VCaP (cell line): ENCODE data around the gene DNAJB5.

Experiments
- H3K27ac ChIP-seq: fragments of 450-650 bp; 2 replicates; pipeline ENCODE4 v1.5.1; 2017
- TF ChIP-seq, protein P1 (sequence below): fragments of 450-650 bp; conservative IDR thresholded peaks from 2 replicates; pipeline ENCODE4 v1.5.1; 2017; ENCODE audit warnings: mild to moderate bottlenecking, moderate library complexity

The DNAJB5 gene

DNA sequence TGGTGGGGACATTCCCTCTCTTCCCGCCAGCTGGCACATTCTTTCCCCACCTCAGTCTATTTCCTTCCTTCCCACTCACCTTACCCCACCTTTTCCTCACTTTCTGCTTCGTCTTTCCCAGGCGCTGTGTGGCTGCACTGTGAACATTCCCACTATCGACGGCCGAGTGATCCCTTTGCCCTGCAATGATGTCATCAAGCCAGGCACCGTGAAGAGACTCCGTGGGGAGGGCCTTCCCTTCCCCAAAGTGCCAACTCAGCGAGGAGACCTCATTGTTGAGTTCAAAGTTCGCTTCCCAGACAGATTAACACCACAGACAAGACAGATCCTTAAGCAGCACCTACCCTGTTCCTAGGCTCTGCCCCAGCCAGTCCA lies 7.3 kb downstream of the DNAJB5 start:
- H3K27ac ChIP-seq = no peak overlapping the region
- TF ChIP-seq, protein P1, sequence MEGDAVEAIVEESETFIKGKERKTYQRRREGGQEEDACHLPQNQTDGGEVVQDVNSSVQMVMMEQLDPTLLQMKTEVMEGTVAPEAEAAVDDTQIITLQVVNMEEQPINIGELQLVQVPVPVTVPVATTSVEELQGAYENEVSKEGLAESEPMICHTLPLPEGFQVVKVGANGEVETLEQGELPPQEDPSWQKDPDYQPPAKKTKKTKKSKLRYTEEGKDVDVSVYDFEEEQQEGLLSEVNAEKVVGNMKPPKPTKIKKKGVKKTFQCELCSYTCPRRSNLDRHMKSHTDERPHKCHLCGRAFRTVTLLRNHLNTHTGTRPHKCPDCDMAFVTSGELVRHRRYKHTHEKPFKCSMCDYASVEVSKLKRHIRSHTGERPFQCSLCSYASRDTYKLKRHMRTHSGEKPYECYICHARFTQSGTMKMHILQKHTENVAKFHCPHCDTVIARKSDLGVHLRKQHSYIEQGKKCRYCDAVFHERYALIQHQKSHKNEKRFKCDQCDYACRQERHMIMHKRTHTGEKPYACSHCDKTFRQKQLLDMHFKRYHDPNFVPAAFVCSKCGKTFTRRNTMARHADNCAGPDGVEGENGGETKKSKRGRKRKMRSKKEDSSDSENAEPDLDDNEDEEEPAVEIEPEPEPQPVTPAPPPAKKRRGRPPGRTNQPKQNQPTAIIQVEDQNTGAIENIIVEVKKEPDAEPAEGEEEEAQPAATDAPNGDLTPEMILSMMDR = no peak

DNA sequence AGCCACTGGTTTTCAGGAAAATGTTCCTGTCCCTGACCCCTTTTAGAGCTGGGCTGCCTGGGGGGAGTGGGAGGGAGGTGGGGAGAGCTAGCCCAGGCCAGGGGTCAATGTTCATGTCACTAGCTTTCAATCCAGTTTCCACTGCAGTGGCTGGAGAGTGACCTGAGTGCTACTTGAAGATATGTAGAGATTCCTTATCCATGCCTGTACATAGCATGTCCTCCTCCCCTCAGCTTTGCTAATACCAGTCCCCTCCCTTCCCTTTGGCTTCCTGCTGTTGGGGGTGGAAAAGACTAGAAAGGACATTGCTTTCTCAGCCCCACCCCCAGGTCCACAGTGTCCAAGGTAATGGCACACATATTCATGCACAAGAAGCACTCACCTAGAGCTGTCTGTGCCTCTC lies 7.8 kb downstream of the DNAJB5 start:
- TF ChIP-seq, protein P1 = no peak
- H3K27ac ChIP-seq = no peak overlapping the region

DNA sequence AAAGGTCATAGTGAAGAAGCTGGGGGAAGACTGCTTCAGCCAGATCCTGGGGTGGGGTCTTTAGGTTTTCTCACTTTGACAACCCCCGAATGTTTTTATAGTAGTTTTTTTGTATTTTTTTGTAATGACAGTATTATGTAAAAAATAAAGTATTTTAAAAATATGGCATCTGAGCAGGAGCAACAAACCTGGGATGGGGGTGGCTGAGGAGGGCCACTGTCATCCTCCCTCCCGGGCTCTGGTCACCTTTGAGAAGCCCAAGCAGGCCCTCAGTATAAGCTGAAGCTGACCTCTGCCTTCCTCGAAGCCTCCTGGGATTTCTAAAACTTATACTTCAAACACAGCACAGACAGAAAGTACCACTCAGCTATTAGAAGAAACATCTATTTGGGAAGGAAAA lies 8.7 kb downstream of the DNAJB5 start:
- TF ChIP-seq, protein P1 = no peak
- H3K27ac ChIP-seq = no peak overlapping the region

DNA sequence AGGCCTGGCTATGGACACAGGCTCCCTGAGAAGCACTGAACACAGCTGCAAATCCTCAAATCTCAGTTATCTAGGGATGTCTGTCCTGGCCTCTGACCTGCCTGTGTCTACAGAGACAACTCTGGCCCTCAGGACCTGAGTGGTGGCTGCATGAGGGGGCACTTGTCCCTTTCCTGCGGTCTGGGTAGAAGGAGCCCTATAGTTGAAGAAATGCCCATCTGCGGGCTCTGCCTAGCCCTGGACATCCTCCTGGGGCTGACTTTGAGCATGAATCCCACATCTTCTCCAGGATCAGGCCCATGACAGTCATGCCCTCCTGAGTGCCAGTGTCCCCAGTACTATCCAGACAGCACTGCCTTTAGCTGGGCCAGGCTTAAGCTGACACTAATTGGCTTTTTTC lies 10.0 kb downstream of the DNAJB5 start:
- H3K27ac ChIP-seq = no peak overlapping the region
- TF ChIP-seq, protein P1 = no peak

DNA sequence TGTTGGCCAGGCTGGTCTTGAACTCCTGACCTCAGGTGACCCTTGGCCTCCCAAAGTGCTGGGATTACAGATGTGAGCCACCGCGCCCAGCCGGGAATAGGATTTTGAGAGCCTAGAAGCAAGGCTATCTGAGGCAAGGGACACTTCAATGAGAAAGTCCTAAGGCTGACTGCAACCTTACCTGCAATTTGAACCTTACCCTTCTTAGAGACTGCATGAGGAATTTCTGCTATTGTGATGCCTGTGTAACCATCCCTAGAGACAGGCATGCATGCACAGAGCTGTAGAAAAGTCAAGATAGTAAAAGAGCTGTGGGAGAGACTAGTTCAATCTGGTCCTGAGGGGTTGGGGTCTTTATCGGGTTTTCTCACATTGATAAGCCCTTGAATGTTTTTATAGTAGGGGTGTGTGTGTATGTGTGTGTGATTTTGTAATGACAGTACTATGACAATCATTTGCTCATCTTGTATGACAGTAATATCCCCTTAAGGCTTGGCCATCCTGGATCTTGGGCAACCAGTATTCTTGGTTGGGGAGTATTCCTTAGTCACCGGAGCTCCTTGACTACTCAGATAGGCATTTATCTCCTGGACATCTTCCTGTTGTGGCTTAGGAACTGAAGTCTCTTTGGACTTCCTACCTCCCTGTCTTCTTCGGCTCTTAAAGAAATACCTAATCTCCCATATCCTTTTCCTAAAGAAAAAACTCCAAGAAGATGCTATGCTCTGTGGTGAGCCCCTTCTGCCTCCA lies 11.2 kb downstream of the DNAJB5 start:
- H3K27ac ChIP-seq = no peak overlapping the region
- TF ChIP-seq, protein P1 = no peak

DNA sequence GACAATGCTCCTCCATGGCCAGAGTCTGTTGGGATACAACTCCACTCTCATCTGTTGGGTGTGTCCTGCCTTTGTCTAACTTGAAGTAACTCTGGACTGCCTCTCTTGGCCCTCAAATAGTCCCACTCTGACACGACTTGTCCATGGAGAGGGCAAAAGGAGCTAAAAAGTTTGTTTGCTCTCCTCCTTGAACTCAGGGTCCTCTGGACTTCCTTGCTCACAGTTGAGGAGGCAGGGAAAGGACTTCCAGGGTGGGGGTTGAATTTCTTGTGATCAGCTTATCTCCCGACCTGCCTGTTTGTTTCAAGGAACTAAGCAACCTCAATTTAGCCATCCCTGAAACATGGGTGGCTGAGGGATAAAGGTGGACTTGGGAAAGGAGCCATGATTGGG lies 11.7 kb downstream of the DNAJB5 start:
- TF ChIP-seq, protein P1 = no peak
- H3K27ac ChIP-seq = no peak overlapping the region

DNA sequence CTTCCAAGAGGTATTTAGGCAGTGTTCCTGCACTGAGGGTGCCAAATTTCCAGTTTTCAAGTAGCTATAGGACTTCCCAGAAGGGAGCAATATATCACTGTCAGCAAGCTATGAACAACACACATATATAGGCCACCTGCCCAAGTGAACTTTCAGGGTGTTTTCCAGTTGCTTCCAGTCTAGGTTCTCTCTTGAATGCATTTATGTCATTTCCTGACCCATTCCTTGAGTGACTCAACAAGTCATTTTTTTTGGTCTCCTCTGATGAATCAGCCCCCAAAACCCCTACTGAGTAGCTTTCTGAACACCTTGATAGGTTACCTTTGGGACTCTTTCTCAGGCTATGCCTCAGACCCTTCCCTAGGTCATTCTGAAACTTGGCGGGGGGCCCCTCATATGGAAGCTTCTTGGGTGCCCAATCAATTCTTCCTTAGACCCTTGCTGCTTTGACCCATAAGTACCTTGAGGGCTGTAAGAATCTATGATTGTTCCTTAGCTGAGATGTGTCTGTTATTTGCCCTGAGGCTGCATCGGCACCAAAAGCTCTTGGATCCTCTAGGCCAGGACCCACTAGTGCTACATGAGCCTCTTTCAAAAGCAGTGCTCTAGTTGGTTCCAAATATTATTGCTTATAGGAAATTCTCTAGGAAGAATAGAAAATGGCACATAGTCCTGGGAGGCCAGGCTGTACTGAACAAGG lies 12.4 kb downstream of the DNAJB5 start:
- TF ChIP-seq, protein P1 = no peak
- H3K27ac ChIP-seq = no peak overlapping the region
